Measurements from ENCODE around the gene PTCD3. TPM values are rescaled to one million over a fixed set of nuclear protein-coding genes. Genes with fewer than 3 reads are reported as not detected.

Gene PTCD3
- total RNA-seq, 4 donors from 2014 or later: 61.5 to 103 (median 73.7) TPM

DNA sequence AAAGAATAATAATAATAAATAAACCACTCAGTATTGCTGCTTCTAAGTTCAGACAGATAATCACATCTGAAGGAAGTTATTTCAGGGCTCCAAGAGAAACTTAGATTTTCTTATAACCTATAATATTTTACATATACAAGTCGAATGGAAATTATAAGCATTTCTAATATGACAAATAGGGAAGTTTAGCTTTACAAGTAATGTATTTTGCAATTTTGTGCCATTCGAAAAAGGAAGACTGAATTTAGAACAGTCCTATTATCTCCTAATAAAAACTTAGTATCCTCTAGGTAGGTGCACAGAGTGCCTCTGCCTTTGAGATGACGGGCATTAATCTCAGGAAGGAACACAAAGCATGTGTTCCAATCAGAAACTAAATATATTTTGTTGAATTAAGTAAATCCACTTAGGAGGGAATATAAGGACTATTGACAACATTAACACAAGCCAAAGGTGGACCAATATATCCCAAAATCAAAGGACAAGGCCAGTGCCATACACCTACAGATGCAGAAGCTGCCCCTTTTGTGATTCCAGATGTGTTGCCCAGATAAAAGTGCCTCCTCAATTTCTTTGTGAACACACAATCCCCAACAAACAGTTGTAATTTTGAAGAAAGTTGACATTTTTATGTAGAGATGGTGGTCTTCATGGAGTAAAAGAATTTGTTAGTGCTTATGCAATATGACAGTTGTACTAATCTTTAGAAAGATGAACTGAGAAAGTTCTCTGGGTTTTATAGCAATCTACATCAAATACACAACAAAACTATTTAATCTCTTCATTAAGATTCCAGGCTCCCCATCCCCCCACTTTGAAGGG is 36.6 kb downstream of the PTCD3 start:
- DNase-seq (ENCODE audit: low spot score in 2 of 2): no peak
- WGBS, 2 donors: 54 to 59% methylated on average over 3 of the region's 3 CpGs
- H3K4me1 ChIP-seq: no peaks in the 10 kb centered on the region
- no peak for TF ChIP-seq EP300 (IDR thresholded peaks at IDR 0.05)
- no peaks in the 10 kb centered on the region for H3K9me3 ChIP-seq
- H3K27me3 ChIP-seq: no peaks in the 10 kb centered on the region
- H3K27ac ChIP-seq: no peak overlapping the region
- H3K36me3 ChIP-seq: peaks cover 0 to 91% (median 13%) of the 10 kb centered on the region in 3 donors
- H3K4me3 ChIP-seq: no peak overlapping the region

- 86 to 88% methylated on average over 6 of the region's 6 CpGs for WGBS, 2 donors
- Histone ChIP-seq H3K4me3 (no peak overlapping the region), H3K36me3 (peaks cover 0 to 91% (median 16%) of the 10 kb centered on the region in 3 donors), H3K9me3 (no peaks in the 10 kb centered on the region), H3K27me3 (no peaks in the 10 kb centered on the region), H3K27ac (no peak overlapping the region), H3K4me1 (no peaks in the 10 kb centered on the region)
- no peak for DNase-seq (ENCODE audit: low spot score in 2 of 2)
- no peak for TF ChIP-seq POLR2A (IDR thresholded peaks at IDR 0.05)
- no peak for TF ChIP-seq EP300 (IDR thresholded peaks at IDR 0.05)
- TF ChIP-seq CTCF (IDR thresholded peaks at IDR 0.05): no peak
Measured at GRCh38 chr2:86143307-86143706, 37.3 kb downstream of the PTCD3 start.

GRCh38 chr2:86143926-86144685 is 38.1 kb downstream of the PTCD3 start:
- TF ChIP-seq CTCF (IDR thresholded peaks at IDR 0.05): no peak
- no peak for TF ChIP-seq POLR2A (IDR thresholded peaks at IDR 0.05)
- no peak for TF ChIP-seq EP300 (IDR thresholded peaks at IDR 0.05)
- no peak overlapping the region for H3K4me3 ChIP-seq
- no peak overlapping the region for H3K27ac ChIP-seq
- no peaks in the 10 kb centered on the region for H3K27me3 ChIP-seq
- no peak for DNase-seq (ENCODE audit: low spot score in 2 of 2)
- 74% methylated on average over 14 of the region's 14 CpGs for WGBS, 2 donors
- H3K4me1 ChIP-seq: no peaks in the 10 kb centered on the region
- H3K9me3 ChIP-seq: no peaks in the 10 kb centered on the region
- peaks cover 0 to 91% (median 16%) of the 10 kb centered on the region in 3 donors for H3K36me3 ChIP-seq

GRCh38 chr2:86147793-86148192 is 41.8 kb downstream of the PTCD3 start:
- Histone ChIP-seq H3K4me1 (no peaks in the 10 kb centered on the region), H3K9me3 (no peaks in the 10 kb centered on the region), H3K27ac (no peak overlapping the region), H3K4me3 (no peak overlapping the region), H3K27me3 (no peaks in the 10 kb centered on the region), H3K36me3 (peaks cover 0 to 86% (median 33%) of the 10 kb centered on the region in 3 donors)
- TF ChIP-seq POLR2A (IDR thresholded peaks at IDR 0.05): no peak
- TF ChIP-seq CTCF (IDR thresholded peaks at IDR 0.05): no peak
- TF ChIP-seq EP300 (IDR thresholded peaks at IDR 0.05): no peak
- no peak for DNase-seq (ENCODE audit: low spot score in 2 of 2)
- 86 to 91% methylated on average over 2 of the region's 2 CpGs for WGBS, 2 donors

GRCh38 chr2:86150502-86150901 is 44.5 kb downstream of the PTCD3 start:
- Histone ChIP-seq H3K9me3 (no peaks in the 10 kb centered on the region), H3K4me3 (no peak overlapping the region), H3K4me1 (no peaks in the 10 kb centered on the region), H3K27me3 (no peaks in the 10 kb centered on the region), H3K36me3 (peaks cover 0 to 77% (median 23%) of the 10 kb centered on the region in 3 donors), H3K27ac (no peak overlapping the region)
- TF ChIP-seq CTCF (IDR thresholded peaks at IDR 0.05) (no peak), POLR2A (IDR thresholded peaks at IDR 0.05) (no peak), EP300 (IDR thresholded peaks at IDR 0.05) (no peak)
- DNase-seq (ENCODE audit: low spot score in 2 of 2): no peak
- WGBS, 2 donors: 89 to 98% methylated on average over 2 of the region's 2 CpGs
